Activated T-helper 2 cell treated with anti-CD3 and anti-CD28 coated beads, Interferon-gamma antibody, Interleukin-2, Interleukin-4, amounts not matched to agents 10 μg/mL and 5 μg/mL and 100 μg/mL, durations not matched to agents 14 hours and 24 hours and 36 hours (primary cell): ENCODE results near the gene SGIP1. TPM values are rescaled to one million over a fixed set of nuclear protein-coding genes. Genes with fewer than 3 reads are reported as not detected.

Experiments
- DNase-seq: peaks from one replicate; pipeline ENCODE4 v3.0.0; 2021; ENCODE audit warnings: low spot score
- H3K27ac Mint-ChIP-seq: one replicate; pipeline ENCODE4 v1.8.0; 2021; ENCODE audit warnings: mixed read lengths
- H3K27me3 Mint-ChIP-seq: one replicate; pipeline ENCODE4 v1.8.0; 2021; ENCODE audit warnings: low read depth, mixed read lengths
- H3K36me3 Mint-ChIP-seq: one replicate; pipeline ENCODE4 v1.8.0; 2021; ENCODE audit warnings: low read depth, mixed read lengths
- H3K4me1 Mint-ChIP-seq: one replicate; pipeline ENCODE4 v1.8.0; 2021; ENCODE audit warnings: low read depth, mixed read lengths
- H3K4me3 Mint-ChIP-seq: one replicate; pipeline ENCODE4 v1.8.0; 2021; ENCODE audit warnings: low read depth, mild to moderate bottlenecking, moderate library complexity, mixed read lengths
- H3K9me3 Mint-ChIP-seq: one replicate; pipeline ENCODE4 v1.8.0; 2021; ENCODE audit warnings: mixed read lengths
- intact Hi-C: fragments of 100-400 bp; cut with micrococcal nuclease; formaldehyde crosslinking; loops from one replicate; pipeline ENCODE4 v1.15.1; 2023
- total RNA-seq: library from RNA; stranded (reverse); gene quantifications from 2 replicates; pipeline ENCODE4 v1.2.3, GENCODE V29; 2022

SGIP1 gene
- total RNA-seq, 1 donor from 2014 or later = not detected

DNA sequence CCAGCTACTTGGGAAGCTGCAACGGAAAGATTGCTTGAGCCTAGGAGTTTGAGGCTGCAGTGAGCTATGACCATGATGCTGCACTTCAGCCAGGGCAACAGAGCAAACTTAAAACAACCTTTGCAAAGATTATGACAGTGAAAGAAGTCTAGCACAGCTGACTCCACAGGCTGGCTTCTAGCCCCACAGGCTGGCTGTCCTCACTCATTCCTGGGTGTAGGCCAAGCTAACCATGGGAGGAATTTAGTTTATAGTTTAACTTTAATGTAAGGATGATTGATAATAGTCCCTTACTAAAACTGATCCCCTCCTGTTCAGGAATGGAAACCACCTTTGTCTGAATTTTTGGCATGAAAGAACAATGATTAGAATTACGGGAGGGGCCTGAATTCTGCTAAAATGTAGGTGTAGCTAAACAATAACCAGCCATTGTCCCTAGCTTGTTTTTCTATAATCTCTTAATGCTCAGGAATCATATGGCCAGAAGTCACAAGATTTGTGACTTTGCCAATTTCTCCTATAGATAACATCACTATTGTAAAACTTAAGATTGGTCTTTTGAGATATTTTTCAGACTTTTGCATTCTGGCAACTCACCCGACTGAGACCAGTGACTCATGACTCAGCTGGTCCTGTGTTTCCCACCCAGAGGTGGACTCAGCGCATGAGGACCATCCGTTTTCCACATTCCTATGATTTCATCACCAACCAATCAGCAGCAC, 28.1 kb upstream of the SGIP1 start:
- DNase-seq = no peak
- intact Hi-C loops = loop anchor here (10.0 kb wide), 1 partner anchor 219 kb away; no protein-coding TSS in a partner anchor
- H3K9me3 Mint-ChIP-seq = no peaks in the 10 kb centered on the region
- H3K27me3 Mint-ChIP-seq = peaks cover 10% of the 10 kb centered on the region
- no peaks in the 10 kb centered on the region for H3K36me3 Mint-ChIP-seq
- H3K4me1 Mint-ChIP-seq = no peaks in the 10 kb centered on the region
- no peak overlapping the region for H3K4me3 Mint-ChIP-seq
- no peak overlapping the region for H3K27ac Mint-ChIP-seq

GRCh38 chr1:66506393-66506687, 27.6 kb upstream of the SGIP1 start:
- H3K4me3 Mint-ChIP-seq = no peak overlapping the region
- H3K4me1 Mint-ChIP-seq = no peaks in the 10 kb centered on the region
- H3K36me3 Mint-ChIP-seq = no peaks in the 10 kb centered on the region
- intact Hi-C loops = loop anchor here (10.0 kb wide), 1 partner anchor 218 kb away; no protein-coding TSS in a partner anchor
- H3K27me3 Mint-ChIP-seq = peaks cover 8% of the 10 kb centered on the region
- no peaks in the 10 kb centered on the region for H3K9me3 Mint-ChIP-seq
- H3K27ac Mint-ChIP-seq = no peak overlapping the region
- DNase-seq = no peak

DNA sequence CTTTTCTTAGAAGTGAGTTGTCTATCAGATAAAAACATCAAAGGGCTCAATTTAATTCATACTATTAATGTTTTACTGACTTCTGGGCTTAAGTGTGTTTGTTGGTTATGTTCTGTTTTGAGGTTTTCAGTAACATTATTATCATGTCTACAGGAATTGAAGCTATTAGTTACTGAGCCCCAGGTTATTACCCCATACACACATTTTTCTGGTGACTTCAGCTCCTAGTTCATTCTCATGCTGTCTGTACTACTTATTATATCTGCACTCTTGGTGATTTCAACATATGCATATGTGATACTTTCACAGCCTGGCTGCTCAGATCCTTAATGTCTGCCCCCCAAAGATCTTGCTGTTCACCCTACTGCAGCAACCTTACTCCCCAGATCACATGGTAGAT, 27.0 kb upstream of the SGIP1 start:
- Mint-ChIP-seq H3K36me3 (no peaks in the 10 kb centered on the region), H3K4me3 (no peak overlapping the region), H3K4me1 (no peaks in the 10 kb centered on the region), H3K9me3 (no peaks in the 10 kb centered on the region), H3K27ac (no peak overlapping the region), H3K27me3 (peaks cover 4% of the 10 kb centered on the region)
- intact Hi-C loops = loop anchor here (10.0 kb wide), 1 partner anchor 218 kb away; no protein-coding TSS in a partner anchor
- no peak for DNase-seq

GRCh38 chr1:66510407-66510806, 23.5 kb upstream of the SGIP1 start:
- intact Hi-C loops = no loop called here
- no peaks in the 10 kb centered on the region for H3K36me3 Mint-ChIP-seq
- H3K27ac Mint-ChIP-seq = no peak overlapping the region
- H3K27me3 Mint-ChIP-seq = peaks cover 6% of the 10 kb centered on the region
- H3K4me3 Mint-ChIP-seq = no peak overlapping the region
- no peaks in the 10 kb centered on the region for H3K9me3 Mint-ChIP-seq
- DNase-seq = no peak
- H3K4me1 Mint-ChIP-seq = no peaks in the 10 kb centered on the region

DNA sequence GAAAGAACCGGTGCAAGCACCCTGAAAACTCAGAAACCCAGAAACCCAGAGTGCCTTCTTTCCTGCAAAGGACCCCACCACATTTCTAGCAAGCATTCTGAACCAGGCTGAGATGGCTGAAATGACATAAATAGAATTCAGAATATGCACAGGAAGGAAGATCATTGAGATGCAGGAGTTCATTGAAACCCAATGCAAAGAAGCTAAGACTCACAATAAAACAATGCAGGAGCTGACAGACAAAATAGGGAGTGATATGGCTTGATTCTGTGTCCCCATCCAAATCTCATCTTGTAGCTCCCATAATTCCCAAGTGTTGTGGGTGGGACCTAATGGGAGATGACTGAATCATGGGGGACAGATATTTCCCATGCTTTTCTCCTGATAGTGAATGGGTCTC, 22.8 kb upstream of the SGIP1 start:
- DNase-seq = no peak
- H3K27ac Mint-ChIP-seq = no peak overlapping the region
- H3K4me3 Mint-ChIP-seq = no peak overlapping the region
- H3K36me3 Mint-ChIP-seq = no peaks in the 10 kb centered on the region
- intact Hi-C loops = no loop called here
- no peaks in the 10 kb centered on the region for H3K9me3 Mint-ChIP-seq
- H3K4me1 Mint-ChIP-seq = no peaks in the 10 kb centered on the region
- peaks cover 6% of the 10 kb centered on the region for H3K27me3 Mint-ChIP-seq

DNA sequence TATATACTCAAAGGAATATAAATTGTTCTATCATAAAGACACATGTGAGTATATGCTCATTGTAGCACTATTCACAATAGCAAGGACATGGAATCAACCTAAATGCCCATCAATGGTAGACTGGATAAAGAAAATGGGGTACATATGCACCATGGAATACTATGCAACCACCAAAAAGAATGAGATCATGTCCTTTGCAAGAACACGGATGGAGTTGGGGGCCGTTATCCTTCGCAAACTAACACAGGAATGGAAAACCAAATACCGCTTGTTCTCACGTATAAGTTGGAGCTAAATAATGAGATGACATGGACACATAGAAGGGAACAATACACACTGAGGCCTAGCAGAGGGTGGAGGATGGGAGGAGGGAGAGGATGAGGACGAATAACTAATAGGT, 16.0 kb upstream of the SGIP1 start:
- DNase-seq = no peak
- no peaks in the 10 kb centered on the region for H3K9me3 Mint-ChIP-seq
- H3K36me3 Mint-ChIP-seq = no peaks in the 10 kb centered on the region
- H3K4me1 Mint-ChIP-seq = no peaks in the 10 kb centered on the region
- H3K27me3 Mint-ChIP-seq = peaks cover 2% of the 10 kb centered on the region
- no peak overlapping the region for H3K27ac Mint-ChIP-seq
- no peak overlapping the region for H3K4me3 Mint-ChIP-seq
- intact Hi-C loops = no loop called here

GRCh38 chr1:66518654-66519053, 15.3 kb upstream of the SGIP1 start:
- Mint-ChIP-seq H3K4me1 (no peaks in the 10 kb centered on the region), H3K4me3 (no peak overlapping the region), H3K27me3 (peaks cover under 1% of the 10 kb centered on the region), H3K36me3 (no peaks in the 10 kb centered on the region), H3K27ac (no peak overlapping the region), H3K9me3 (no peaks in the 10 kb centered on the region)
- intact Hi-C loops = no loop called here
- DNase-seq = no peak

- no peaks in the 10 kb centered on the region for H3K4me1 Mint-ChIP-seq
- H3K36me3 Mint-ChIP-seq = no peaks in the 10 kb centered on the region
- no peak for DNase-seq
- no peak overlapping the region for H3K27ac Mint-ChIP-seq
- no peaks in the 10 kb centered on the region for H3K27me3 Mint-ChIP-seq
- H3K4me3 Mint-ChIP-seq = no peak overlapping the region
- intact Hi-C loops = no loop called here
- no peaks in the 10 kb centered on the region for H3K9me3 Mint-ChIP-seq
Measured at GRCh38 chr1:66519992-66520391, 14.0 kb upstream of the SGIP1 start.

DNA sequence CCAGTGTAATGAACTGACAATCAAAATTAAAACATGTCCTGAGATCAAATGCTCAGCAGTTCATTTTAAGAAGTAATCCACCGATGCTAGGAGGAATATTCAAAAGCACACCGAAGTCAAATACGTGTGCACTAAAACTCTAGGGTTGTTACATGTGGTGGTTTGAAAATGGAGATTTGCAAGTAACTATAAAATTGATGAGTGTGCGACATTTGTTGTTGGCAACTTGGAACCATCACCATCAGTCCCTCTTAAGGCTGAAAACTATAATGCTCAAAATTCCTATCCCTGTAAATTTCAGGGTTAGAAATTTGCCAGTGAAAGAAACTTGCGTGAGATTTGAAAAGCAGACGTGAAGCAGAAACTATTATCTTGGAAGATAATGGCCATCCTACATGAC, 13.3 kb upstream of the SGIP1 start:
- Mint-ChIP-seq H3K27me3 (no peaks in the 10 kb centered on the region), H3K4me3 (no peak overlapping the region), H3K4me1 (no peaks in the 10 kb centered on the region), H3K27ac (no peak overlapping the region), H3K36me3 (no peaks in the 10 kb centered on the region), H3K9me3 (no peaks in the 10 kb centered on the region)
- no peak for DNase-seq
- intact Hi-C loops = no loop called here

DNA sequence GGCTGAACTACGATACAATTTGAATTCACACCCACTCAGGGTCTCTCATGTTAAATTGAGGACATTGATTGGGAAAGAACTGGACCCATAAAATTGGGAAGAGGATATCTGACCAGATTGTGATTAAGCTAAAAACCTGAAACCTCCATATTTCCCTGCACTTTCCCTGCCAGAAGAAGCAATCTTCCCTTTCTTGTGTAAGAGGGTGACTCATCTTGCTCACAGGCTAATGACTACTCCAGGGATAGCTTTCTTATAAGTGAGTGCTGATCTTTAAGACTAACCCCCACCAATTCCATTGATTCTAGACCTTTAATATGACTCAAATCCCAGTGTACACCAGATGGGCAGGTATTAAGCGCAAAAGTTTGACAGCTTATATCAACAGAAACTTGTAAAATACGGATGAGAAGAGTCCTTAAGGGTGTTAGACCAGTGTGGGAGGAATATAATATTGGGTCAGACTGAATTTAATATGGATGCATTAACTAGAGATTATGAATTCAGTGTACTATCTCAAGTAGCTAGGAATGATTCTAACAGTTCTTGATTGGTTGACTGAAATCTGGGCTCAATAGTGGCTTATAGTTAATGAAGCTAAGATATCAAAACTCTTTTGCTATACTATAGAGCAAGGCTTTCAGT, 12.1 kb upstream of the SGIP1 start:
- intact Hi-C loops = no loop called here
- Mint-ChIP-seq H3K36me3 (no peaks in the 10 kb centered on the region), H3K4me3 (no peak overlapping the region), H3K27ac (no peak overlapping the region), H3K9me3 (no peaks in the 10 kb centered on the region), H3K27me3 (no peaks in the 10 kb centered on the region), H3K4me1 (no peaks in the 10 kb centered on the region)
- no peak for DNase-seq

GRCh38 chr1:66523562-66523961, 10.4 kb upstream of the SGIP1 start:
- intact Hi-C loops = no loop called here
- no peak overlapping the region for H3K27ac Mint-ChIP-seq
- no peaks in the 10 kb centered on the region for H3K9me3 Mint-ChIP-seq
- H3K4me1 Mint-ChIP-seq = no peaks in the 10 kb centered on the region
- H3K4me3 Mint-ChIP-seq = no peak overlapping the region
- no peak for DNase-seq
- H3K27me3 Mint-ChIP-seq = no peaks in the 10 kb centered on the region
- no peaks in the 10 kb centered on the region for H3K36me3 Mint-ChIP-seq

- H3K9me3 Mint-ChIP-seq = no peaks in the 10 kb centered on the region
- peaks cover 7% of the 10 kb centered on the region for H3K27me3 Mint-ChIP-seq
- no peak overlapping the region for H3K27ac Mint-ChIP-seq
- H3K4me1 Mint-ChIP-seq = no peaks in the 10 kb centered on the region
- no peak for DNase-seq
- H3K36me3 Mint-ChIP-seq = no peaks in the 10 kb centered on the region
- intact Hi-C loops = no loop called here
- H3K4me3 Mint-ChIP-seq = no peak overlapping the region
Measured at GRCh38 chr1:66525086-66525485, 8.9 kb upstream of the SGIP1 start.

DNA sequence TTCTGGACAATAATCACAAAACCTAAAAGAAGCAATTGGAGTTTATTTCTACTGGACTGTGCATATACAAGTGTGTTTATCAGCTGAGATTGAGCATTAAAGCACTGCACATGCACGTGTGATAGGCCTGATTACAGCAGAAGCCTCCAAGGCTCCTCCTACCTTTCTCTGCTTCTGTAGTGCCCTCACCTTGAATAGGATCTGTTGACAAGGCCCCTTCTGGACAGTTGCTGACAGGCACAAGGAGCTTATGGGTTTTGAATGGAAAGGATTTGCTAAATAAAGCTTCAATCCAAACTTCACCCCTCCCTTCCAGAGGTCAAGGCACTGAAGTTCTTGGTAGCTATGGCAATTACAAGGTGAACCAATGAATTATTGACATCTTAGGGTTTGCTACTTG, 7.9 kb upstream of the SGIP1 start:
- peaks cover 10% of the 10 kb centered on the region for H3K27me3 Mint-ChIP-seq
- H3K27ac Mint-ChIP-seq = no peak overlapping the region
- no peak for DNase-seq
- no peaks in the 10 kb centered on the region for H3K4me1 Mint-ChIP-seq
- no peak overlapping the region for H3K4me3 Mint-ChIP-seq
- no peaks in the 10 kb centered on the region for H3K9me3 Mint-ChIP-seq
- intact Hi-C loops = no loop called here
- H3K36me3 Mint-ChIP-seq = no peaks in the 10 kb centered on the region
